H9 (cell line): Measurements from ENCODE around the gene RFFL. TPM values are rescaled to one million over a fixed set of nuclear protein-coding genes. Genes with fewer than 3 reads are reported as not detected.

ENCODE experiments used
- DNase-seq: peaks from one replicate; pipeline ENCODE4 v3.0.0-alpha.2; 2017
- H2AFZ ChIP-seq: one replicate; pipeline ENCODE4 v1.6.1; 2013; ENCODE audit warnings: mild to moderate bottlenecking, low read length, control low read depth, moderate library complexity
- H2AK5ac ChIP-seq: 2 replicates; pipeline ENCODE4 v1.6.1; 2013; ENCODE audit warnings: low read length, control low read depth, mixed read lengths; ENCODE audit not compliant: insufficient read length
- H2BK120ac ChIP-seq: one replicate; pipeline ENCODE4 v1.6.1; 2013; ENCODE audit warnings: low read depth, mild to moderate bottlenecking, low read length, control low read depth, inconsistent platforms; ENCODE audit not compliant: poor library complexity, severe bottlenecking
- H2BK12ac ChIP-seq: 2 replicates; pipeline ENCODE4 v1.6.1; 2013; ENCODE audit warnings: low read length, control low read depth, mixed read lengths, low read depth; ENCODE audit not compliant: insufficient read length
- H2BK15ac ChIP-seq: 2 replicates; pipeline ENCODE4 v1.6.1; 2013; ENCODE audit warnings: low read depth, low read length, control low read depth
- H2BK20ac ChIP-seq: one replicate; pipeline ENCODE4 v1.6.1; 2013; ENCODE audit warnings: low read depth, mild to moderate bottlenecking, low read length, control low read depth, inconsistent platforms; ENCODE audit not compliant: poor library complexity, severe bottlenecking
- H2BK5ac ChIP-seq: 2 replicates; pipeline ENCODE4 v1.6.1; 2013; ENCODE audit warnings: low read length, control low read depth, mixed read lengths; ENCODE audit not compliant: insufficient read length
- H3K14ac ChIP-seq: 2 replicates; pipeline ENCODE4 v1.6.1; 2013; ENCODE audit warnings: low read length, control low read depth; ENCODE audit not compliant: insufficient read depth
- H3K18ac ChIP-seq: 2 replicates; pipeline ENCODE4 v1.6.1; 2013; ENCODE audit warnings: low read depth, mild to moderate bottlenecking, mixed read lengths, low read length, control low read depth; ENCODE audit not compliant: insufficient read length
- H3K23ac ChIP-seq: 2 replicates; pipeline ENCODE4 v1.6.1; 2013; ENCODE audit warnings: low read length, control low read depth, mixed read lengths, low read depth; ENCODE audit not compliant: insufficient read length
- H3K23me2 ChIP-seq: 2 replicates; pipeline ENCODE4 v1.6.1; 2013; ENCODE audit warnings: low read depth, mild to moderate bottlenecking, mixed read lengths, low read length, control low read depth; ENCODE audit not compliant: insufficient read length, poor library complexity, severe bottlenecking
- H3K27ac ChIP-seq: 2 replicates; pipeline ENCODE4 v1.5.1; 2013; ENCODE audit warnings: low read length, control low read depth, mixed read lengths, low read depth; ENCODE audit not compliant: insufficient read length
- H3K27me3 ChIP-seq: 2 replicates; pipeline ENCODE4 v1.6.1; 2013; ENCODE audit warnings: low read length, control low read depth, inconsistent platforms; ENCODE audit not compliant: insufficient read depth
- H3K4ac ChIP-seq: 2 replicates; pipeline ENCODE4 v1.6.1; 2013; ENCODE audit warnings: low read depth, mild to moderate bottlenecking, control low read depth, inconsistent platforms, low read length, moderate library complexity
- H3K4me1 ChIP-seq: 2 replicates; pipeline ENCODE4 v1.6.1; 2013; ENCODE audit warnings: low read length, control low read depth, inconsistent platforms; ENCODE audit not compliant: insufficient read depth
- H3K4me2 ChIP-seq: 2 replicates; pipeline ENCODE4 v1.6.1; 2013; ENCODE audit warnings: low read length, control low read depth, mixed read lengths; ENCODE audit not compliant: insufficient read length, insufficient read depth
- H3K56ac ChIP-seq: 2 replicates; pipeline ENCODE4 v1.6.1; 2013; ENCODE audit warnings: low read depth, mild to moderate bottlenecking, mixed read lengths, low read length, control low read depth; ENCODE audit not compliant: insufficient read length
- H3K79me1 ChIP-seq: 2 replicates; pipeline ENCODE4 v1.6.1; 2013; ENCODE audit warnings: low read depth, mild to moderate bottlenecking, moderate library complexity, low read length, control low read depth, inconsistent platforms; ENCODE audit not compliant: insufficient read depth, poor library complexity, severe bottlenecking
- H3K79me2 ChIP-seq: 2 replicates; pipeline ENCODE4 v1.6.1; 2013; ENCODE audit warnings: low read length, control low read depth, inconsistent platforms; ENCODE audit not compliant: insufficient read depth
- H3K9ac ChIP-seq: 2 replicates; pipeline ENCODE4 v1.6.1; 2013; ENCODE audit warnings: low read length, control low read depth, mixed read lengths; ENCODE audit not compliant: insufficient read length; ENCODE audit errors: extremely low read depth
- H3K9me3 ChIP-seq: one replicate; pipeline ENCODE4 v1.6.1; 2013; ENCODE audit warnings: low read depth, low read length, inconsistent platforms; ENCODE audit not compliant: control insufficient read depth
- H3T11ph ChIP-seq: one replicate; pipeline ENCODE4 v1.6.1; 2013; ENCODE audit warnings: mild to moderate bottlenecking, low read length, control low read depth, inconsistent platforms
- H4K20me1 ChIP-seq: one replicate; pipeline ENCODE4 v1.6.1; 2013; ENCODE audit not compliant: control insufficient read depth, insufficient read length, insufficient read depth
- H4K5ac ChIP-seq: 2 replicates; pipeline ENCODE4 v1.6.1; 2013; ENCODE audit warnings: low read depth, mild to moderate bottlenecking, mixed read lengths, low read length, control low read depth; ENCODE audit not compliant: insufficient read length
- H4K8ac ChIP-seq: replicated peaks from 2 replicates; pipeline ENCODE4 v1.6.1; 2013; ENCODE audit warnings: low read length, control low read depth, mixed read lengths, low read depth; ENCODE audit not compliant: insufficient read length
- H4K91ac ChIP-seq: 2 replicates; pipeline ENCODE4 v1.6.1; 2013; ENCODE audit warnings: low read depth, mild to moderate bottlenecking, moderate library complexity, mixed read lengths, low read length, control low read depth; ENCODE audit not compliant: insufficient read length
- H3K27ac Mint-ChIP-seq, 3 experiments: 2 replicates in 2 of 3; 3 replicates in 1 of 3; pipeline ENCODE4 v1.8.0; 2020 to 2021; ENCODE audit warnings: mixed read lengths in 3 of 3, mild to moderate bottlenecking in 1 of 3, moderate library complexity in 1 of 3
- H3K27me3 Mint-ChIP-seq: 2 replicates; pipeline ENCODE4 v1.8.0; 2021; ENCODE audit warnings: low read depth, mild to moderate bottlenecking, moderate library complexity, mixed read lengths
- H3K36me3 Mint-ChIP-seq, 3 experiments: 2 replicates in 2 of 3; 3 replicates in 1 of 3; pipeline ENCODE4 v1.8.0; 2020 to 2021; ENCODE audit warnings: low read depth in 3 of 3, mixed read lengths in 3 of 3; ENCODE audit not compliant: insufficient read depth in 1 of 3
- H3K4me1 Mint-ChIP-seq, 2 experiments: 2 replicates each; pipeline ENCODE4 v1.8.0; 2020; ENCODE audit warnings: mixed read lengths in 2 of 2
- H3K4me3 Mint-ChIP-seq, 2 experiments: 2 replicates in 1 of 2; 3 replicates in 1 of 2; pipeline ENCODE4 v1.8.0; 2020 to 2021; ENCODE audit warnings: mild to moderate bottlenecking in 2 of 2, mixed read lengths in 2 of 2, moderate library complexity in 1 of 2
- H3K9me3 Mint-ChIP-seq, 2 experiments: 2 replicates in 1 of 2; 3 replicates in 1 of 2; pipeline ENCODE4 v1.8.0; 2020; ENCODE audit warnings: mild to moderate bottlenecking in 2 of 2, mixed read lengths in 2 of 2, moderate library complexity in 1 of 2
- whole genome bisulfite sequencing: extraction: QIAGEN DNeasy Blood & Tissue Kit; methylation state at CpG from one replicate; pipeline ENCODE4 v1.1.7; 2013; ENCODE audit warnings: missing lambda C conversion rate, low lambda C conversion rate, mixed read lengths; ENCODE audit not compliant: insufficient read length; ENCODE audit errors: extremely low coverage; 5-methylcytosine and 5-hydroxymethylcytosine counted together
- total RNA-seq: library from RNA; stranded (reverse); gene quantifications from 2 replicates; pipeline ENCODE4 v1.2.1, GENCODE V29; 2021
- TF ChIP-seq, protein P1 (sequence below): fragments of 200-600 bp; sonication (generic); conservative IDR thresholded peaks from 3 replicates; pipeline ENCODE4 v1.8.0; 2021; ENCODE audit warnings: antibody characterized with exemption, mild to moderate bottlenecking

The RFFL gene
- total RNA-seq, 1 experiment from 2014 or later: 21.1 TPM

DNA sequence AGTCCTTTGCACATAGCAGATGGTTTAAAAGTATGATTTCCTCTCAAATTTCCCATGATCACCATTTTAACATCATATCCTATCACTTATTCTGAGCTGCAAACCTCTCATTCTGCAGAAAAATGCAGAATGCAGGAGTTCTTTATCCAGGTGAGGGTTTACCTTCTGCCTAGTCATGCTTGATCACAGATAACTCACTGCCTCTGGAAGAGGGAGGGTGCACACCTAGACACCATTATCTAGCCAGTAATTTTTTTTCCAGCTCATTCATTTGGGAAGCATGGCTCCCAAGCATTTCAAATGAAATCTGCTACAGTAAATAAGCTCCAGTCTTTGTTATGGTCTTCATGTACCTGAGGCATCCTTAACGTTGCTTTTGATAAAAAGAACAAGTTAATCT lies 38.0 kb downstream of the RFFL start:
- no peak overlapping the region for H3K14ac ChIP-seq
- H3K4ac ChIP-seq: no peak overlapping the region
- H2BK5ac ChIP-seq: no peak overlapping the region
- no peak overlapping the region for H2AK5ac ChIP-seq
- H3K79me1 ChIP-seq: no peaks in the 10 kb centered on the region
- H4K91ac ChIP-seq: no peak overlapping the region
- H3K23me2 ChIP-seq: no peaks in the 10 kb centered on the region
- H2AFZ ChIP-seq: no peak overlapping the region
- no peaks in the 10 kb centered on the region for H3K9me3 ChIP-seq
- Mint-ChIP-seq H3K4me1 (no peaks in the 10 kb centered on the region), H3K27ac (no peak overlapping the region), H3K36me3 (peaks cover 0 to 5% (median 0%) of the 10 kb centered on the region in 3 experiments; a peak in 3 of 7 replicates), H3K9me3 (no peaks in the 10 kb centered on the region), H3K4me3 (no peak overlapping the region), H3K27me3 (no peaks in the 10 kb centered on the region)
- no peaks in the 10 kb centered on the region for H3K4me1 ChIP-seq
- no peak overlapping the region for H2BK20ac ChIP-seq
- H3K79me2 ChIP-seq: no peaks in the 10 kb centered on the region
- no peak overlapping the region for H2BK120ac ChIP-seq
- H3K27me3 ChIP-seq: no peaks in the 10 kb centered on the region
- H4K5ac ChIP-seq: no peak overlapping the region
- no peak overlapping the region for H4K8ac ChIP-seq
- no peak overlapping the region for H2BK15ac ChIP-seq
- no CpG with 5 or more reads among the region's 1 CpG for WGBS
- TF ChIP-seq, protein P1, sequence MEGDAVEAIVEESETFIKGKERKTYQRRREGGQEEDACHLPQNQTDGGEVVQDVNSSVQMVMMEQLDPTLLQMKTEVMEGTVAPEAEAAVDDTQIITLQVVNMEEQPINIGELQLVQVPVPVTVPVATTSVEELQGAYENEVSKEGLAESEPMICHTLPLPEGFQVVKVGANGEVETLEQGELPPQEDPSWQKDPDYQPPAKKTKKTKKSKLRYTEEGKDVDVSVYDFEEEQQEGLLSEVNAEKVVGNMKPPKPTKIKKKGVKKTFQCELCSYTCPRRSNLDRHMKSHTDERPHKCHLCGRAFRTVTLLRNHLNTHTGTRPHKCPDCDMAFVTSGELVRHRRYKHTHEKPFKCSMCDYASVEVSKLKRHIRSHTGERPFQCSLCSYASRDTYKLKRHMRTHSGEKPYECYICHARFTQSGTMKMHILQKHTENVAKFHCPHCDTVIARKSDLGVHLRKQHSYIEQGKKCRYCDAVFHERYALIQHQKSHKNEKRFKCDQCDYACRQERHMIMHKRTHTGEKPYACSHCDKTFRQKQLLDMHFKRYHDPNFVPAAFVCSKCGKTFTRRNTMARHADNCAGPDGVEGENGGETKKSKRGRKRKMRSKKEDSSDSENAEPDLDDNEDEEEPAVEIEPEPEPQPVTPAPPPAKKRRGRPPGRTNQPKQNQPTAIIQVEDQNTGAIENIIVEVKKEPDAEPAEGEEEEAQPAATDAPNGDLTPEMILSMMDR: no peak
- H4K20me1 ChIP-seq: no peaks in the 10 kb centered on the region
- H2BK12ac ChIP-seq: no peak overlapping the region
- no peak overlapping the region for H3K56ac ChIP-seq
- H3K9ac ChIP-seq: no peak overlapping the region
- H3T11ph ChIP-seq: no peak overlapping the region
- no peak overlapping the region for H3K23ac ChIP-seq
- no peak overlapping the region for H3K4me2 ChIP-seq
- no peak overlapping the region for H3K18ac ChIP-seq
- no peak for DNase-seq
- H3K27ac ChIP-seq: no peak overlapping the region
